Upper lobe of right lung (tissue), 1 donor: ENCODE measurements around the gene WDR88. TPM values are rescaled to one million over a fixed set of nuclear protein-coding genes. Genes with fewer than 3 reads are reported as not detected.

Experiments
- ATAC-seq: fragments of 200-7000 bp; cut with Tn5 transposase; one replicate; pipeline ENCODE4 v1.9.1; 2020; ENCODE audit warnings: mild to moderate bottlenecking, moderate library complexity
- DNase-seq: peaks from one replicate; pipeline ENCODE4 v3.0.0-alpha.2; 2020
- H3K27ac ChIP-seq: fragments of 200-600 bp; one replicate; pipeline ENCODE4 v1.8.0; 2022
- H3K27me3 ChIP-seq: fragments of 200-600 bp; one replicate; pipeline ENCODE4 v1.8.0; 2022; ENCODE audit warnings: mild to moderate bottlenecking
- H3K36me3 ChIP-seq: fragments of 200-600 bp; one replicate; pipeline ENCODE4 v1.8.0; 2022
- H3K4me1 ChIP-seq: fragments of 200-600 bp; one replicate; pipeline ENCODE4 v1.8.0; 2022
- H3K4me3 ChIP-seq: fragments of 200-600 bp; one replicate; pipeline ENCODE4 v1.8.0; 2022; ENCODE audit warnings: mild to moderate bottlenecking
- H3K9me3 ChIP-seq: fragments of 200-600 bp; one replicate; pipeline ENCODE4 v1.8.0; 2022
- intact Hi-C: fragments of 100-400 bp; cut with DNase I; formaldehyde crosslinking; loops from one replicate; pipeline ENCODE4 v1.11.0; 2022
- total RNA-seq: library from RNA; stranded (reverse); fragmentation: NEBNext Ultra II Directional; extraction: Animal tissue kit (Norgen Biotek cat#: 25700); gene quantifications from one replicate; pipeline ENCODE4 v1.2.1, GENCODE V29; 2021
- TF ChIP-seq, protein P1 (sequence below): fragments of 200-600 bp; IDR thresholded peaks from one replicate; pipeline ENCODE4 v1.8.0; 2022; ENCODE audit warnings: antibody characterized with exemption
- donor health status: DM: no; HTN: yes; CAD: no; lungs with severe emphysema.

The WDR88 gene
- total RNA-seq, 1 donor from 2014 or later: not detected

DNA sequence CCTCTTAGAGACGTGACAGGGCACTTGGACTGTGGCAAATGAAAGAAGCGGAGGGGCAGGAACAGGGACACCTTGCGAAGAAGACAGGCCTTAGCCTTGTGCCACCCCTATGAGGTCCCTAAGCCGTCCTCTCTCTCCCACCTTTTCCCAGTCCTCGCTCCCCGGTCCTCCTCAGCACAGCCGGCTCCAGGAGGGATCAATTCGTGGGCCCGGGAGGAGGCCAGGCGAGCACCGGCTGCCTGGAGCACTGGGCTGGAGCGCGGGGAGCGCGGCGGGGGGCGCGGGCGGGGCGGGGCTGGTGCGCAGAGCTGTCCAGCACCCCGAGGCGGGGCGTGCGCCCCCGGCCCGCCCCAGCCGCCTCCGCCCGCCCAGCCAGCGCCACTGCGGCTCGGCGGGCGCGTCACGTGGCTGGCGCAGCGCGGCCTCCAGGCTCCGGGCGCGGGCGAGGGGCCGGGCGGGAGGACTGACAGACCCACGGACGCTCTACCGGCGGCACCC is 62.0 kb downstream of the WDR88 start, which contains the start of gene LRP3:
Gene LRP3 (plus strand): TSS at position 466 of the 498 bp plus-strand sequence. CDS start 456 bp downstream, outside the sequence.
- no peak within 1 kb of the TSS for H3K27ac ChIP-seq
- DNase-seq: peak; percentile 78

DNA sequence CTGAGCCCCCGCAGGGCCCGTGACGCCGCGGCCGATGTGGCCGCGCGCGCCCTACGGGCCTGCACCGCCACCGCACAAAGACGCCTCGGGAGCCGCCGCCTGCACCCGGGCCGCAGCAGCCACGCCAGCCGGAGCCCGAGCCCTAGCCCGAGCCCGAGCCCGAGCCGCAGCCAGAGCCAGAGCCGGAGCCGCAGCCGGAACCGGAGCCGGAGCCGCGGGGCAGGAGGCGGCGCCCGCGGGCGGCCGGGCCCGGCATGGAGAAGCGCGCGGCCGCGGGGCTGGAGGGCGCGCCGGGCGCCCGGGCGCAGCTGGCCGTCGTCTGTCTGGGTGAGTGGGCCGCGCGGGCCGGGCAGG is 62.6 kb downstream of the WDR88 start:
- peak overlapping the region; percentile 56 for H3K4me3 ChIP-seq
- TF ChIP-seq, protein P1, sequence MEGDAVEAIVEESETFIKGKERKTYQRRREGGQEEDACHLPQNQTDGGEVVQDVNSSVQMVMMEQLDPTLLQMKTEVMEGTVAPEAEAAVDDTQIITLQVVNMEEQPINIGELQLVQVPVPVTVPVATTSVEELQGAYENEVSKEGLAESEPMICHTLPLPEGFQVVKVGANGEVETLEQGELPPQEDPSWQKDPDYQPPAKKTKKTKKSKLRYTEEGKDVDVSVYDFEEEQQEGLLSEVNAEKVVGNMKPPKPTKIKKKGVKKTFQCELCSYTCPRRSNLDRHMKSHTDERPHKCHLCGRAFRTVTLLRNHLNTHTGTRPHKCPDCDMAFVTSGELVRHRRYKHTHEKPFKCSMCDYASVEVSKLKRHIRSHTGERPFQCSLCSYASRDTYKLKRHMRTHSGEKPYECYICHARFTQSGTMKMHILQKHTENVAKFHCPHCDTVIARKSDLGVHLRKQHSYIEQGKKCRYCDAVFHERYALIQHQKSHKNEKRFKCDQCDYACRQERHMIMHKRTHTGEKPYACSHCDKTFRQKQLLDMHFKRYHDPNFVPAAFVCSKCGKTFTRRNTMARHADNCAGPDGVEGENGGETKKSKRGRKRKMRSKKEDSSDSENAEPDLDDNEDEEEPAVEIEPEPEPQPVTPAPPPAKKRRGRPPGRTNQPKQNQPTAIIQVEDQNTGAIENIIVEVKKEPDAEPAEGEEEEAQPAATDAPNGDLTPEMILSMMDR: no peak
- peaks cover 6% of the 10 kb centered on the region for H3K4me1 ChIP-seq
- H3K9me3 ChIP-seq: no peaks in the 10 kb centered on the region
- DNase-seq (peak; percentile 65), ATAC-seq (peak; percentile 35)
- H3K27me3 ChIP-seq: no peaks in the 10 kb centered on the region
- H3K36me3 ChIP-seq: no peaks in the 10 kb centered on the region
- no peak overlapping the region for H3K27ac ChIP-seq
- intact Hi-C loops: no loop called here

More for the DNA sequence above, 62.0 kb downstream of the WDR88 start, which contains the start of gene LRP3:
- Histone ChIP-seq H3K36me3 (no peaks in the 10 kb centered on the region), H3K4me1 (peaks cover 6% of the 10 kb centered on the region), H3K9me3 (no peaks in the 10 kb centered on the region), H3K27me3 (no peaks in the 10 kb centered on the region), H3K4me3 (peak within 1 kb of the TSS; percentile 56)
- peak; percentile 74 for ATAC-seq
- intact Hi-C loops: no loop called here
- TF ChIP-seq, protein P1: no peak

- peak; percentile 69 for DNase-seq
Measured at GRCh38 chr19:33194886-33195644, 63.2 kb downstream of the WDR88 start.

GRCh38 chr19:33195645-33196347 is 63.9 kb downstream of the WDR88 start:
- DNase-seq (no peak), ATAC-seq (peak; percentile 2)
- intact Hi-C loops: no loop called here
- H3K27ac ChIP-seq: no peak overlapping the region
- TF ChIP-seq, protein P1: no peak
- H3K4me3 ChIP-seq: peak overlapping the region; percentile 56
- no peaks in the 10 kb centered on the region for H3K27me3 ChIP-seq
- no peaks in the 10 kb centered on the region for H3K9me3 ChIP-seq
- peaks cover 6% of the 10 kb centered on the region for H3K4me1 ChIP-seq
- H3K36me3 ChIP-seq: no peaks in the 10 kb centered on the region

More at GRCh38 chr19:33194886-33195644, 63.2 kb downstream of the WDR88 start:
- no peak overlapping the region for H3K27ac ChIP-seq
- intact Hi-C loops: no loop called here
- TF ChIP-seq, protein P1: no peak
- peak; percentile 58 for ATAC-seq
- H3K9me3 ChIP-seq: no peaks in the 10 kb centered on the region
- peaks cover 6% of the 10 kb centered on the region for H3K4me1 ChIP-seq
- peak overlapping the region; percentile 56 for H3K4me3 ChIP-seq
- no peaks in the 10 kb centered on the region for H3K36me3 ChIP-seq
- H3K27me3 ChIP-seq: no peaks in the 10 kb centered on the region

- intact Hi-C loops: no loop called here
Measured at GRCh38 chr19:33196446-33197193, 64.7 kb downstream of the WDR88 start.

More at GRCh38 chr19:33196446-33197193, 64.7 kb downstream of the WDR88 start:
- ATAC-seq (no peak), DNase-seq (no peak)
- H3K9me3 ChIP-seq: no peaks in the 10 kb centered on the region
- H3K27ac ChIP-seq: no peak overlapping the region
- TF ChIP-seq, protein P1: no peak
- no peaks in the 10 kb centered on the region for H3K27me3 ChIP-seq
- H3K36me3 ChIP-seq: no peaks in the 10 kb centered on the region
- H3K4me3 ChIP-seq: no peak overlapping the region
- peaks cover 6% of the 10 kb centered on the region for H3K4me1 ChIP-seq
